Neural progenitor cell (in vitro differentiated cells): ENCODE measurements around the gene MARCHF3.

ENCODE experiments used
- CTCF ChIP-seq: fragments of 200-600 bp; sonication (generic); IDR thresholded peaks from 2 replicates; pipeline ENCODE4 v1.5.1; 2017; ENCODE audit warnings: antibody characterized with exemption, mild to moderate bottlenecking
- EZH2 ChIP-seq: fragments of 200-600 bp; sonication (generic); IDR thresholded peaks from 2 replicates; pipeline ENCODE4 v1.6.1; 2017; ENCODE audit warnings: antibody characterized with exemption, mild to moderate bottlenecking, moderate library complexity
- EZH2phosphoT487 ChIP-seq: fragments of 200-600 bp; sonication (generic); IDR thresholded peaks from 2 replicates; pipeline ENCODE4 v1.6.1; 2017; ENCODE audit warnings: antibody characterized with exemption

GRCh38 chr5:127068493-127069214 is 38.3 kb upstream of the MARCHF3 start:
- no peak for TF ChIP-seq CTCF
- TF ChIP-seq EZH2phosphoT487: no peak
- no peak for TF ChIP-seq EZH2
